Mucosa of descending colon (tissue), 3 donors: ENCODE data around the gene IL10. TPM values are rescaled to one million over a fixed set of nuclear protein-coding genes. Genes with fewer than 3 reads are reported as not detected.

ENCODE experiments used
- ATAC-seq: fragments of 200-7000 bp; cut with Tn5 transposase; one replicate; pipeline ENCODE4 v1.9.1; 2020; ENCODE audit warnings: mild to moderate bottlenecking, moderate library complexity
- DNase-seq, 3 donors: peaks; one replicate each; pipeline ENCODE4 v3.0.0-alpha.2; 2020
- H3K36me3 ChIP-seq: fragments of 200-600 bp; one replicate; pipeline ENCODE4 v1.8.0; 2021; ENCODE audit warnings: low read depth, mild to moderate bottlenecking
- H3K4me1 ChIP-seq: fragments of 200-600 bp; one replicate; pipeline ENCODE4 v1.8.0; 2021; ENCODE audit warnings: low read depth, mild to moderate bottlenecking
- H3K4me3 ChIP-seq: fragments of 200-600 bp; one replicate; pipeline ENCODE4 v1.8.0; 2021; ENCODE audit warnings: mild to moderate bottlenecking
- H3K9me3 ChIP-seq: fragments of 200-600 bp; one replicate; pipeline ENCODE4 v1.8.0; 2021; ENCODE audit warnings: mild to moderate bottlenecking
- intact Hi-C, 2 donors: fragments of 100-400 bp; cut with DNase I in 1 of 2; cut with micrococcal nuclease in 1 of 2; formaldehyde crosslinking; loops; one replicate each; pipeline versions ENCODE4 v1.11.0 to v1.11.1; 2022; cut with DNase I, micrococcal nuclease
- long read RNA-seq, 2 donors: library from polyadenylated mRNA; unstranded; transcript quantifications; one replicate each; pipeline ENCODE4 v2.0.0, GENCODE V29; 2019 to 2021
- total RNA-seq, 3 donors: library from RNA; stranded (reverse); fragmentation: NEBNext Ultra II Directional in 2 of 3; extraction: Animal tissue kit (Norgen Biotek cat#: 25700) in 2 of 3; gene quantifications; one replicate each; pipeline versions ENCODE4 v1.2.1 to v1.2.4, GENCODE V29; 2021 to 2023
- TF ChIP-seq, protein P1 (sequence below): fragments of 200-600 bp; IDR thresholded peaks from one replicate; pipeline ENCODE4 v1.8.0; 2022; ENCODE audit warnings: antibody characterized with exemption, mild to moderate bottlenecking
- donor health status: DM: no; HTN: no; CAD: no; lungs with moderate emphysema.
- donor health status: DM: no; HTN: no; CAD: no.
- donor health status: DM: no; HTN: yes; CAD: no.

IL10 gene
- 1 to 10 TPM; 1.0 to 2.9 (median 2.8) TPM for total RNA-seq
- long read RNA-seq, donor 1, partial matches to known transcripts, result 0 of 1 reads
- long read RNA-seq, donor 1, other reads (novel, unspliced or antisense), result 0 of 1 reads
- long read RNA-seq, donor 2, result 0 reads

DNA sequence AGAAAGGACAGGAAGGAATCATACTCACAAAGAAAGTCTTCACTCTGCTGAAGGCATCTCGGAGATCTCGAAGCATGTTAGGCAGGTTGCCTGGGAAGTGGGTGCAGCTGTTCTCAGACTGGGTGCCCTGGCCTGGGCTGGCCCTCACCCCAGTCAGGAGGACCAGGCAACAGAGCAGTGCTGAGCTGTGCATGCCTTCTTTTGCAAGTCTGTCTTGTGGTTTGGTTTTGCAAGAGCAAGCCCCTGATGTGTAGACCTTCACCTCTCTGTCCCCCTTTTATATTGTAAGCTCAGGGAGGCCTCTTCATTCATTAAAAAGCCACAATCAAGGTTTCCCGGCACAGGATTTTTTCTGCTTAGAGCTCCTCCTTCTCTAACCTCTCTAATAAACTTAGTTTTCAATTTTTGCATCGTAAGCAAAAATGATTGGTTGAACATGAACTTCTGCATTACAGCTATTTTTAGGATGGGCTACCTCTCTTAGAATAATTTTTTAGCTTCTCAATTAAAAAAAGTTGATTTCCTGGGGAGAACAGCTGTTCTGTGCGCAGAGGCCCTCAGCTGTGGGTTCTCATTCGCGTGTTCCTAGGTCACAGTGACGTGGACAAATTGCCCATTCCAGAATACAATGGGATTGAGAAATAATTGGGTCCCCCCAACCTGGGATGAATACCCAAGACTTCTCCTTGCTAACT lies at the start of gene IL10:
IL10 (minus strand) TSS at position 252 of the 695 bp plus-strand sequence; CDS start at position 193, 59 bp downstream.
- Histone ChIP-seq H3K4me1 (no peaks in the 10 kb centered on the region), H3K4me3 (no peak within 1 kb of the TSS), H3K36me3 (no peaks in the 10 kb centered on the region), H3K9me3 (no peaks in the 10 kb centered on the region)
- intact Hi-C loops, result no loop called here
- ATAC-seq (peak; percentile 26), DNase-seq (no peak)
- TF ChIP-seq, protein P1, sequence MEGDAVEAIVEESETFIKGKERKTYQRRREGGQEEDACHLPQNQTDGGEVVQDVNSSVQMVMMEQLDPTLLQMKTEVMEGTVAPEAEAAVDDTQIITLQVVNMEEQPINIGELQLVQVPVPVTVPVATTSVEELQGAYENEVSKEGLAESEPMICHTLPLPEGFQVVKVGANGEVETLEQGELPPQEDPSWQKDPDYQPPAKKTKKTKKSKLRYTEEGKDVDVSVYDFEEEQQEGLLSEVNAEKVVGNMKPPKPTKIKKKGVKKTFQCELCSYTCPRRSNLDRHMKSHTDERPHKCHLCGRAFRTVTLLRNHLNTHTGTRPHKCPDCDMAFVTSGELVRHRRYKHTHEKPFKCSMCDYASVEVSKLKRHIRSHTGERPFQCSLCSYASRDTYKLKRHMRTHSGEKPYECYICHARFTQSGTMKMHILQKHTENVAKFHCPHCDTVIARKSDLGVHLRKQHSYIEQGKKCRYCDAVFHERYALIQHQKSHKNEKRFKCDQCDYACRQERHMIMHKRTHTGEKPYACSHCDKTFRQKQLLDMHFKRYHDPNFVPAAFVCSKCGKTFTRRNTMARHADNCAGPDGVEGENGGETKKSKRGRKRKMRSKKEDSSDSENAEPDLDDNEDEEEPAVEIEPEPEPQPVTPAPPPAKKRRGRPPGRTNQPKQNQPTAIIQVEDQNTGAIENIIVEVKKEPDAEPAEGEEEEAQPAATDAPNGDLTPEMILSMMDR, result no peak

DNA sequence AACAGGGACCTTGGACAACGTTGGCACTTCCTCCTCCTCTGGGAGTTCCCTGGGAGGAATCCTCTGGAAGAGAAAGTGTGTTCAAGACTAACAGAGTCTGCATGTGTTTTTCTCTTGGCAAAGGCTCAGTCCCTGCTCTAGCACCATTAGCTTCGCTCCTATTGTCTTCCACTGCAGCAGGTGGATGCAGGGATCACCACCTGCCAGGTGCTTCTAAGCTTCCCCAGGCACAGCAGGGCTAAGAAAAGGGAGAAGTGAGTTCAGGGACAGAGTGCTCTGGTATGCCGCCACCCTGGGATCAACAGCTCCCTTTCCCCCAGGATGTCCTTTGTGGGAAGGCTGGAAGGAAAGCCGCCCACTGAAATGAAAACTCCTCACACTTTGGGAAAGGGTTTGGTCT lies 49.2 kb upstream of the IL10 start:
- Histone ChIP-seq H3K4me3 (no peak overlapping the region), H3K9me3 (no peaks in the 10 kb centered on the region), H3K4me1 (no peaks in the 10 kb centered on the region), H3K36me3 (no peaks in the 10 kb centered on the region)
- ATAC-seq (no peak), DNase-seq (no peak)
- intact Hi-C loops, result no loop called here
- TF ChIP-seq, protein P1, result no peak

DNA sequence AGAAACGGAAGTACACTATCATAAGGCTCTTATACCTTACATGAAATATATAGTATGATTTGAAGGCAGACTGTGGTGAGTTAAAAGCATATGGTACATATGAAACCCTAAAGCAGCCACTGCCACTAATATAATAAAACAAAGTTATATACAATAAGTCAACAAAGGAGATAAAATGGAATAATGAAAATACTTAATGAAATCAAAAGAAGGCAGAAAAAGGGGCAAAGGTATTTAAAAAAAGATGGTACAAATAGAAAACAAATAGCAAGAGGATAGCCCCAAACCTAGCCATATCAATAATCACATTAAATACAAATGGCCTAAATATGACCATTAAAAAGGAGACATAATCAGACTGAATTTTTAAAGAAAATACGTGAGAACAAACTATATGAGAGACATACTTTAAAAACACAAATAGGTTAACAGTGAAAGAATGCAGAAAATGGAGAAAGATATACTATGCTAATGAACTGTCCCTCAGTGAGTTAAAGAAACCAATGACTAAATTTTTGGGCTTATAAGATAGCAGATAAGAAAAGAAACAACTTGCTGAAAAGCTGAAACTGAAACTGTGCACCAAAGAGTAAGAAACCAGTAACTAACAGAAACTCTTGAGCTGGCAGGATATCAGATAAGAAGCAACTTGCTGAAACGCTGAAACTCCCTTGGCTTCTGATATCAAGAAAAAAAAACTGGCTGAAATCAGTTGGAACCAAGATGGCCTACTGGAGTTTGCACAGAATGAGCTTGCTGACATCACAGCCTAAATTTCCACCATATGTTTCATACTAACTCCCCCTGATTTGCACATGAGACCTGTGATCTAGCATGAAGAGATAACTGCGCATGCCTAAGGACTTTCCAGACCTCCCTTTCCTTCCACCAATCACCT lies 44.3 kb upstream of the IL10 start:
- Histone ChIP-seq H3K4me1 (no peaks in the 10 kb centered on the region), H3K4me3 (no peak overlapping the region), H3K9me3 (peaks cover 13% of the 10 kb centered on the region), H3K36me3 (no peaks in the 10 kb centered on the region)
- DNase-seq (no peak), ATAC-seq (no peak)
- intact Hi-C loops, result no loop called here
- TF ChIP-seq, protein P1, result no peak

DNA sequence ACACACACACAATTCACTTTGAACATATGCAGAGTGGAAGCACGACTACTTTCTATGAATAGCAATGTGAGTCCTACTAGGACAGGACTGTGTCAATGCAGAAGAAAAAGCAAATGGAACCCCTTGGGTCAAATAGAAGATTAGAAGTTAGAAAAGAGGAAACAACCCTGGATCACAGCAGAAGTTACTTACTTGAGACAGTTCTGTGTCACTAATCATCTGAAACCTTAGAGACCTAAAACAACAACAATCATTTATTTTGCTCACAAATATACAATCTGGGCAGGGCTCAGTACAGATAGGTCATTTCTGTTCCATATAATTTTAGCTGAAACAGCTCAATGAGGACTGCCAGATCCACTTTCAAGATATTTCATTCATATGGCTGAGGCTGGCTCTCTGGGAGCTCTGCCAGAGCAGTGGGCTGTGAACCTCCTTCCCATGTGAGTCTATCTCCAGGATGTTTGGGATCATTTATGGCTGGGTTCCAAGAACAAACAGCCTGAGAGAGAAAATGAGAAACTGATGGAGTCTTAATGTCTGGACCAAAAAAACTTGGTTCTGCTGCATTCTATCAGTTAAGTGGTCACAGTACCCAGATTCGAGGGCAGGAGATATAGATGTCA lies 42.5 kb upstream of the IL10 start:
- intact Hi-C loops, result loop anchor here in 1 of 2 donors (5.0 kb wide), 1 partner anchor 97 kb away; no protein-coding TSS in a partner anchor
- DNase-seq, result no peak
- Histone ChIP-seq H3K36me3 (no peaks in the 10 kb centered on the region), H3K9me3 (peaks cover 13% of the 10 kb centered on the region), H3K4me1 (no peaks in the 10 kb centered on the region), H3K4me3 (no peak overlapping the region)
- TF ChIP-seq, protein P1, result no peak
- peak; percentile 14 for ATAC-seq

DNA sequence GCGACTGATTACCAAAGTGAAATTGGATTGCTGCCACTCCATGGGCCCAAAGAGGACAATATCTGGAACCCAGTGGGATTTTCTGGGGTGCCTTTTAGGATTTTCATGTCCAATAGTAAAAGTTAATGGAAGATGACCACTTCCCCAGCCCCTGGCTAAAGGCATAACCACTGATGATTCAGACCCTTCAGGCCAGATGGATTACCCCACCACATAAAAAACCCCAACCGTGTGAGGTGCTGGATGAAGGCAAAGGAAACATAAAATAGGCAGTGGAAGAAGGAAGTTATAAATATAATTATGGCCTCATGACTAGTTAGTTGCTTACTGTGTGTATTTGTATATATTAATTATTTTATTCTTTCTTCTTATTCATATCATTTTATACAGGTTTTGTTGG lies 40.2 kb upstream of the IL10 start:
- TF ChIP-seq, protein P1, result no peak
- ATAC-seq, result no peak
- H3K9me3 ChIP-seq, result peaks cover 13% of the 10 kb centered on the region
- DNase-seq, result no peak
- no peaks in the 10 kb centered on the region for H3K4me1 ChIP-seq
- no peak overlapping the region for H3K4me3 ChIP-seq
- intact Hi-C loops, result loop anchor here in 1 of 2 donors (5.0 kb wide), 1 partner anchor 100 kb away; no protein-coding TSS in a partner anchor
- H3K36me3 ChIP-seq, result no peaks in the 10 kb centered on the region
